H9 (cell line): ENCODE data around the gene PRR12. TPM values are rescaled to one million over a fixed set of nuclear protein-coding genes. Genes with fewer than 3 reads are reported as not detected.
A peak's percentile ranks its signal among the peaks of the same experiment; 100 is the strongest.

Experiments used
- DNase-seq: peaks from one replicate; pipeline ENCODE4 v3.0.0-alpha.2; 2017
- H2AFZ ChIP-seq: one replicate; pipeline ENCODE4 v1.6.1; 2013; ENCODE audit warnings: mild to moderate bottlenecking, low read length, control low read depth, moderate library complexity
- H2AK5ac ChIP-seq: 2 replicates; pipeline ENCODE4 v1.6.1; 2013; ENCODE audit warnings: low read length, control low read depth, mixed read lengths; ENCODE audit not compliant: insufficient read length
- H2BK120ac ChIP-seq: one replicate; pipeline ENCODE4 v1.6.1; 2013; ENCODE audit warnings: low read depth, mild to moderate bottlenecking, low read length, control low read depth, inconsistent platforms; ENCODE audit not compliant: poor library complexity, severe bottlenecking
- H2BK12ac ChIP-seq: 2 replicates; pipeline ENCODE4 v1.6.1; 2013; ENCODE audit warnings: low read length, control low read depth, mixed read lengths, low read depth; ENCODE audit not compliant: insufficient read length
- H2BK15ac ChIP-seq: 2 replicates; pipeline ENCODE4 v1.6.1; 2013; ENCODE audit warnings: low read depth, low read length, control low read depth
- H2BK20ac ChIP-seq: one replicate; pipeline ENCODE4 v1.6.1; 2013; ENCODE audit warnings: low read depth, mild to moderate bottlenecking, low read length, control low read depth, inconsistent platforms; ENCODE audit not compliant: poor library complexity, severe bottlenecking
- H2BK5ac ChIP-seq: 2 replicates; pipeline ENCODE4 v1.6.1; 2013; ENCODE audit warnings: low read length, control low read depth, mixed read lengths; ENCODE audit not compliant: insufficient read length
- H3K14ac ChIP-seq: 2 replicates; pipeline ENCODE4 v1.6.1; 2013; ENCODE audit warnings: low read length, control low read depth; ENCODE audit not compliant: insufficient read depth
- H3K18ac ChIP-seq: 2 replicates; pipeline ENCODE4 v1.6.1; 2013; ENCODE audit warnings: low read depth, mild to moderate bottlenecking, mixed read lengths, low read length, control low read depth; ENCODE audit not compliant: insufficient read length
- H3K23ac ChIP-seq: 2 replicates; pipeline ENCODE4 v1.6.1; 2013; ENCODE audit warnings: low read length, control low read depth, mixed read lengths, low read depth; ENCODE audit not compliant: insufficient read length
- H3K23me2 ChIP-seq: 2 replicates; pipeline ENCODE4 v1.6.1; 2013; ENCODE audit warnings: low read depth, mild to moderate bottlenecking, mixed read lengths, low read length, control low read depth; ENCODE audit not compliant: insufficient read length, poor library complexity, severe bottlenecking
- H3K27ac ChIP-seq: 2 replicates; pipeline ENCODE4 v1.5.1; 2013; ENCODE audit warnings: low read length, control low read depth, mixed read lengths, low read depth; ENCODE audit not compliant: insufficient read length
- H3K27me3 ChIP-seq: 2 replicates; pipeline ENCODE4 v1.6.1; 2013; ENCODE audit warnings: low read length, control low read depth, inconsistent platforms; ENCODE audit not compliant: insufficient read depth
- H3K4ac ChIP-seq: 2 replicates; pipeline ENCODE4 v1.6.1; 2013; ENCODE audit warnings: low read depth, mild to moderate bottlenecking, control low read depth, inconsistent platforms, low read length, moderate library complexity
- H3K4me1 ChIP-seq: 2 replicates; pipeline ENCODE4 v1.6.1; 2013; ENCODE audit warnings: low read length, control low read depth, inconsistent platforms; ENCODE audit not compliant: insufficient read depth
- H3K4me2 ChIP-seq: 2 replicates; pipeline ENCODE4 v1.6.1; 2013; ENCODE audit warnings: low read length, control low read depth, mixed read lengths; ENCODE audit not compliant: insufficient read length, insufficient read depth
- H3K56ac ChIP-seq: 2 replicates; pipeline ENCODE4 v1.6.1; 2013; ENCODE audit warnings: low read depth, mild to moderate bottlenecking, mixed read lengths, low read length, control low read depth; ENCODE audit not compliant: insufficient read length
- H3K79me1 ChIP-seq: 2 replicates; pipeline ENCODE4 v1.6.1; 2013; ENCODE audit warnings: low read depth, mild to moderate bottlenecking, moderate library complexity, low read length, control low read depth, inconsistent platforms; ENCODE audit not compliant: insufficient read depth, poor library complexity, severe bottlenecking
- H3K79me2 ChIP-seq: 2 replicates; pipeline ENCODE4 v1.6.1; 2013; ENCODE audit warnings: low read length, control low read depth, inconsistent platforms; ENCODE audit not compliant: insufficient read depth
- H3K9ac ChIP-seq: 2 replicates; pipeline ENCODE4 v1.6.1; 2013; ENCODE audit warnings: low read length, control low read depth, mixed read lengths; ENCODE audit not compliant: insufficient read length; ENCODE audit errors: extremely low read depth
- H3K9me3 ChIP-seq: one replicate; pipeline ENCODE4 v1.6.1; 2013; ENCODE audit warnings: low read depth, low read length, inconsistent platforms; ENCODE audit not compliant: control insufficient read depth
- H3T11ph ChIP-seq: one replicate; pipeline ENCODE4 v1.6.1; 2013; ENCODE audit warnings: mild to moderate bottlenecking, low read length, control low read depth, inconsistent platforms
- H4K20me1 ChIP-seq: one replicate; pipeline ENCODE4 v1.6.1; 2013; ENCODE audit not compliant: control insufficient read depth, insufficient read length, insufficient read depth
- H4K5ac ChIP-seq: 2 replicates; pipeline ENCODE4 v1.6.1; 2013; ENCODE audit warnings: low read depth, mild to moderate bottlenecking, mixed read lengths, low read length, control low read depth; ENCODE audit not compliant: insufficient read length
- H4K8ac ChIP-seq: replicated peaks from 2 replicates; pipeline ENCODE4 v1.6.1; 2013; ENCODE audit warnings: low read length, control low read depth, mixed read lengths, low read depth; ENCODE audit not compliant: insufficient read length
- H4K91ac ChIP-seq: 2 replicates; pipeline ENCODE4 v1.6.1; 2013; ENCODE audit warnings: low read depth, mild to moderate bottlenecking, moderate library complexity, mixed read lengths, low read length, control low read depth; ENCODE audit not compliant: insufficient read length
- H3K27ac Mint-ChIP-seq, 3 experiments: 2 replicates in 2 of 3; 3 replicates in 1 of 3; pipeline ENCODE4 v1.8.0; 2020 to 2021; ENCODE audit warnings: mixed read lengths in 3 of 3, mild to moderate bottlenecking in 1 of 3, moderate library complexity in 1 of 3
- H3K27me3 Mint-ChIP-seq: 2 replicates; pipeline ENCODE4 v1.8.0; 2021; ENCODE audit warnings: low read depth, mild to moderate bottlenecking, moderate library complexity, mixed read lengths
- H3K36me3 Mint-ChIP-seq, 3 experiments: 2 replicates in 2 of 3; 3 replicates in 1 of 3; pipeline ENCODE4 v1.8.0; 2020 to 2021; ENCODE audit warnings: low read depth in 3 of 3, mixed read lengths in 3 of 3; ENCODE audit not compliant: insufficient read depth in 1 of 3
- H3K4me1 Mint-ChIP-seq, 2 experiments: 2 replicates each; pipeline ENCODE4 v1.8.0; 2020; ENCODE audit warnings: mixed read lengths in 2 of 2
- H3K4me3 Mint-ChIP-seq, 2 experiments: 2 replicates in 1 of 2; 3 replicates in 1 of 2; pipeline ENCODE4 v1.8.0; 2020 to 2021; ENCODE audit warnings: mild to moderate bottlenecking in 2 of 2, mixed read lengths in 2 of 2, moderate library complexity in 1 of 2
- H3K9me3 Mint-ChIP-seq, 2 experiments: 2 replicates in 1 of 2; 3 replicates in 1 of 2; pipeline ENCODE4 v1.8.0; 2020; ENCODE audit warnings: mild to moderate bottlenecking in 2 of 2, mixed read lengths in 2 of 2, moderate library complexity in 1 of 2
- CTCF ChIP-seq: fragments of 200-600 bp; sonication (generic); conservative IDR thresholded peaks from 3 replicates; pipeline ENCODE4 v1.8.0; 2021; ENCODE audit warnings: antibody characterized with exemption, mild to moderate bottlenecking
- WGBS: extraction: QIAGEN DNeasy Blood & Tissue Kit; methylation state at CpG from one replicate; pipeline ENCODE4 v1.1.7; 2013; ENCODE audit warnings: missing lambda C conversion rate, low lambda C conversion rate, mixed read lengths; ENCODE audit not compliant: insufficient read length; ENCODE audit errors: extremely low coverage; 5-methylcytosine and 5-hydroxymethylcytosine counted together
- total RNA-seq: library from RNA; stranded (reverse); gene quantifications from 2 replicates; pipeline ENCODE4 v1.2.1, GENCODE V29; 2021

The PRR12 gene
- total RNA-seq, 1 experiment from 2014 or later = 65.9 TPM

DNA sequence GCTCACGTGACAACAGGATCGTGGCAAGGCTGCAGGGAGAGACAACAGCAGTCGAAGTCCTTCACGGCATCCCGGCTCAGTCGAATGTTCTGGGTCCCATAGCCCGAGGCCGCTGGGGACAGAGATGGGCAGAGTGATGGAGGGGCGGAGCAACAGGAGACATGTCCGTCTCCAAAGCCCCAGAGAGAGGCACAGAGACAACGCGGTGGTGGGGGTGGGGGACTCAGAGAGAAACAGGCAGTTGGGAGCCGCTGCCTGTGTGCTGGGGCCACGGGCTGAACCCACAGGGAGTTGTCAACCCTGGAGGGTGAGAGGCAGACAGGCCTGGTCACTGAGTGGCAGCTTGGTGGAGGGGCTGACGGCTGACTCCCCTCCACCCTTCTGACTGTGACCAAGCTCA lies 31.1 kb upstream of the PRR12 start:
- Histone ChIP-seq H2BK12ac (no peak overlapping the region), H4K20me1 (no peaks in the 10 kb centered on the region), H2BK120ac (no peak overlapping the region), H3K4me1 (peaks cover 2% of the 10 kb centered on the region; the same call in 1 of the 2 replicates), H3K9me3 (no peaks in the 10 kb centered on the region), H3K79me2 (no peaks in the 10 kb centered on the region; the same call in 1 of the 2 replicates), H3K18ac (no peak overlapping the region), H3K14ac (no peak overlapping the region), H2AK5ac (no peak overlapping the region), H2BK15ac (no peak overlapping the region), H3K9ac (no peak overlapping the region), H3K56ac (no peak overlapping the region), H4K8ac (no peak overlapping the region), H2BK5ac (no peak overlapping the region), H4K5ac (no peak overlapping the region), H3K27me3 (no peaks in the 10 kb centered on the region), H3K4me2 (no peak overlapping the region), H3K23me2 (peaks cover 9% of the 10 kb centered on the region), H3T11ph (no peak overlapping the region), H3K27ac (no peak overlapping the region), H2BK20ac (no peak overlapping the region), H4K91ac (no peak overlapping the region), H3K4ac (no peak overlapping the region), H3K23ac (no peak overlapping the region), H3K79me1 (no peaks in the 10 kb centered on the region), H2AFZ (no peak overlapping the region)
- Mint-ChIP-seq H3K4me1 (peaks cover 9 to 26% of the 10 kb centered on the region in 2 experiments), H3K4me3 (0 out of 5 replicates have a peak overlapping the region, but pooled peaks of 1 of the 2 experiments have one; percentile 10), H3K27me3 (no peaks in the 10 kb centered on the region), H3K9me3 (no peaks in the 10 kb centered on the region), H3K36me3 (peaks cover 25 to 28% (median 26%) of the 10 kb centered on the region in 3 experiments), H3K27ac (peak overlapping the region; percentile 82 to 91 (median 85); a peak in 4 of 7 replicates)
- TF ChIP-seq CTCF = no peak
- peak; percentile 50 for DNase-seq
- WGBS = no CpG with 5 or more reads among the region's 15 CpGs
